RWPE1 (cell line): ENCODE data around the gene EIF3I.
"Not testable (repeated sequence)": the region's sequence is repeated elsewhere in the genome, so short reads cannot be mapped to it uniquely, and the experiment has no call there.

ENCODE experiments used
- CTCF ChIA-PET: fragments of 350-600 bp; sonication (Branson Sonifier 250); formaldehyde crosslinking; extraction: SDS; loops from one replicate; lab custom pipeline; 2021; lab: Yijun Ruan, JAX
- POLR2A ChIA-PET: fragments of 400-600 bp; formaldehyde crosslinking; extraction: SDS; loops from one replicate; lab custom pipeline; 2020; ENCODE audit warnings: antibody characterized with exemption; ENCODE audit not compliant: low non-redundant PET; lab: Yijun Ruan, JAX
- DNase-seq: peaks from one replicate; pipeline ENCODE4 v3.0.0; 2012; ENCODE audit warnings: low spot score
- H3K27ac ChIP-seq: fragments of 450-650 bp; 2 replicates; pipeline ENCODE4 v1.5.1; 2017
- TF ChIP-seq, protein P1 (sequence below): fragments of 450-650 bp; conservative IDR thresholded peaks from 2 replicates; pipeline ENCODE4 v1.5.1; 2017; ENCODE audit warnings: low read depth, mild to moderate bottlenecking

The EIF3I gene

DNA sequence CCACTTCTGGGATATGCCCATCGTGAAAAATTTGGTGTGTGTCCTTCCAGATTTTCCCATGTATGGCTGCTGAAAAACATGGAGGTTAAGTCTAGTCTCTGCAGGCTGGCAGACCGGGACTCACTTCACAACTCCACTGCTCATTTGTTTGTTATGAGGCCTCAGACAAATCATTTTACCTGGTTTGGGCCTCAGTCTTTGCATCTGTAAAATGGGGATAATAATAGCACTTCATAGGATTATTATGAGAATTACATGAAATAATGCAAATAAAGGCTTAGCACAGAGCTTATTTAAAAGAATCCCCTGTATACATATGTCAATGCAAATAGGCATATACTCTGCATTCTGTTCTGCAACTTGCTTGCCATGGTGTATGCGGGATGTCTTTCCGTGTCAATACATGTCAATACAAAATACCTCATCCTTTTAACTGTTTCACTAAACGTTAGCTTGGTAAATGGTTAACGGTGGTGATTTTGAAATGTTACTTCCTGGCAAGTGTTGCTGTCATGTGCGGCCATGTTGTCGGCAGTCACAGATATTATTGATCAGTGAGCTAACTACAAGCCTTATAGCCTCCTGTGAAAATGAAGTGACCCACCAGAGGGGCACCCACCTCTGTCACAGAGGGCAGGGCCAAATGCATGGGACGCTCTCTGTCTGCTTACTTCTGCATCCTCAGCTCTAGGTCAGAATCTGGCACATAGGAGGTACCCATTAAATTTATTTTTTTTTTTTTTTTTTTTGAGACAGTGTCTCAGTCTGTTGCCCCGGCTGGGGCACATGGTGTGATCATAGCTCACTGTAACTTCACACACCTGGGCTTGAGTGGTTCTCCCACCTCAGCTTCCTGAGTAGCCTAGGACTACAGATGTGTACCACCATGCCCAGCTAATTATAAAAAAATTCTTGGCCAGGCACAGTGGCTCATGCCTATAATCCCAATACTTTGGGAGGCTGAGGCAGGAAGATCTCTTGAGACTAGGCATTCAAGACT lies 33.2 kb downstream of the EIF3I start:
- H3K27ac ChIP-seq = no peak overlapping the region
- DNase-seq = no peak
- ChIA-PET CTCF (interaction anchor here (0.6 kb wide), 1 partner anchor 193 kb away, joined by 3 read pairs; no protein-coding TSS in a partner anchor), POLR2A (no interaction called here)
- TF ChIP-seq, protein P1, sequence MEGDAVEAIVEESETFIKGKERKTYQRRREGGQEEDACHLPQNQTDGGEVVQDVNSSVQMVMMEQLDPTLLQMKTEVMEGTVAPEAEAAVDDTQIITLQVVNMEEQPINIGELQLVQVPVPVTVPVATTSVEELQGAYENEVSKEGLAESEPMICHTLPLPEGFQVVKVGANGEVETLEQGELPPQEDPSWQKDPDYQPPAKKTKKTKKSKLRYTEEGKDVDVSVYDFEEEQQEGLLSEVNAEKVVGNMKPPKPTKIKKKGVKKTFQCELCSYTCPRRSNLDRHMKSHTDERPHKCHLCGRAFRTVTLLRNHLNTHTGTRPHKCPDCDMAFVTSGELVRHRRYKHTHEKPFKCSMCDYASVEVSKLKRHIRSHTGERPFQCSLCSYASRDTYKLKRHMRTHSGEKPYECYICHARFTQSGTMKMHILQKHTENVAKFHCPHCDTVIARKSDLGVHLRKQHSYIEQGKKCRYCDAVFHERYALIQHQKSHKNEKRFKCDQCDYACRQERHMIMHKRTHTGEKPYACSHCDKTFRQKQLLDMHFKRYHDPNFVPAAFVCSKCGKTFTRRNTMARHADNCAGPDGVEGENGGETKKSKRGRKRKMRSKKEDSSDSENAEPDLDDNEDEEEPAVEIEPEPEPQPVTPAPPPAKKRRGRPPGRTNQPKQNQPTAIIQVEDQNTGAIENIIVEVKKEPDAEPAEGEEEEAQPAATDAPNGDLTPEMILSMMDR = no peak

DNA sequence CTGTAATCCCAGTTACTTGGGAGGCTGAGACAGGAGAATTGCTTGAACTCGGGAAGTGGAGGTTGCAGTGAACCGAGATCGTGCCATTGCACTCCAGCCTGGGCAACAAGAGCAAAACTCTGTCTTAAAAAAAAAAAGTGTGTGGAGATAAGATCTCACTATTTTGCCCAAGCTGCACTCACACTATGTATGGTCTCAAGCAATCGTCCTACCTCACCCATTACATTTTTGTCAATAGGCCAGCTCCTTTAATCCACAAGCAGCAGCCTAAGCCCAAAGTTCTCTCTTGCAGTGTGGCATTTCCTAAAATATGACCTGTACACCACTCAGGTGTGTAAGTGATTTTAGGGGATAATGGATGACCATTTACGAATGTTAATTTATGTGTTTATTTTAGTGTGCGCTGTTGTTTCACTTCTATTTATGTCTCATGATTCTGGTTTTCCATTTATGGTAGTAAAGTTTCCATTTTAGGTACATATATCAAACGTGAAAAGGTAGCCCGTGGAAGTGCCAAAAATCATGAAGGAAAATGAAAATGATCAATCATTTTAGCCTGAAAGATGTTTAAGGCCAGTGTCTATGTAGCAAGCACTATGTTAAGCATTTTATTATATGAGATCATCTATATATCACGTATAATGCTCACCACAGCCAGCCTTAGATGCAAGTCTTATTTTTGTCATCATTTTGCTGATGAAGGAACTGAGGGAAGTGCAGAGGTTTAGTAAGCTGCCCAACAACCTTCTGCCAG lies 34.4 kb downstream of the EIF3I start:
- no peak for DNase-seq
- ChIA-PET POLR2A (no interaction called here), CTCF (no interaction called here)

DNA sequence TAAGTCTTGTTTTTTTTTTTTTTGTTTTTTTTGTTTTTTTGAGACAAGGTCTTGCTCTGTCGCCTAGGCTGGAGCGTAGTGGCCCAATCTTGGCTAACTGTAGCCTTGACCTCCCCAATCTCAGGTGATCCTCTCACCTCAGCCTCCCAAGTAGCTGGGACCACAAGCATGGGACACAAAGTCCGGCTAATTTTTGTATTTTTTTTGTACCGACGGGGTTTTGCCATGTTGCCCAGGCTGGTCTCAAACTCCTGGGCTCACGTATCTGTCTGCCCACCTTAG lies 35.0 kb downstream of the EIF3I start:
- no peak overlapping the region for H3K27ac ChIP-seq
- TF ChIP-seq, protein P1 = no peak
- ChIA-PET CTCF (no interaction called here), POLR2A (no interaction called here)
- DNase-seq = no peak

More for the DNA sequence above, 34.4 kb downstream of the EIF3I start:
- H3K27ac ChIP-seq = no peak overlapping the region
- TF ChIP-seq, protein P1 = no peak

GRCh38 chr1:32263236-32263593 lies 41.0 kb downstream of the EIF3I start:
- H3K27ac ChIP-seq, CTCF ChIA-PET, DNase-seq: not testable (repeated sequence)
- POLR2A ChIA-PET = interaction anchor here (0.6 kb wide), 1 partner anchor 385 kb away, joined by 10 read pairs; no protein-coding TSS in a partner anchor

GRCh38 chr1:32263744-32264143 lies 41.5 kb downstream of the EIF3I start:
- CTCF ChIA-PET = no interaction called here
- H3K27ac ChIP-seq = no peak overlapping the region
- TF ChIP-seq, protein P1 = no peak
- DNase-seq = no peak
- POLR2A ChIA-PET = no interaction called here

- TF ChIP-seq, protein P1 = no peak
- no peak for DNase-seq
- CTCF ChIA-PET = interaction anchor here (0.6 kb wide), 2 partner anchors 9 to 68 kb away, joined by 3 to 4 read pairs; no protein-coding TSS in a partner anchor
- POLR2A ChIA-PET = no interaction called here
- H3K27ac ChIP-seq = no peak overlapping the region
Measured at GRCh38 chr1:32265846-32266245, 43.6 kb downstream of the EIF3I start.
